Upper lobe of left lung (tissue), 4 donors: ENCODE measurements around the gene MIB1.

ENCODE experiments used
- CTCF ChIP-seq, 6 experiments: fragments of 450-650 bp in 4 of 6; fragments of 200-600 bp in 2 of 6; sonication (generic) in 2 of 6; IDR thresholded peaks; one replicate each; pipeline ENCODE4 v1.5.1; 2016 to 2019; ENCODE audit warnings: antibody characterized with exemption in 6 of 6
- EP300 ChIP-seq, 4 donors: sonication (generic); formaldehyde crosslinking; IDR thresholded peaks; one replicate each; pipeline ENCODE4 v1.5.1; 2017; ENCODE audit warnings: antibody characterized with exemption in 4 of 4, control low read depth in 2 of 4
- POLR2A ChIP-seq, 4 donors: fragments of 450-650 bp; IDR thresholded peaks; one replicate each; pipeline ENCODE4 v1.5.1; 2016 to 2017; ENCODE audit warnings: antibody characterized with exemption in 4 of 4, mild to moderate bottlenecking in 2 of 4
- POLR2AphosphoS5 ChIP-seq, 2 donors: sonication (generic); formaldehyde crosslinking; IDR thresholded peaks; one replicate each; pipeline ENCODE4 v1.5.1; 2017; ENCODE audit warnings: antibody characterized with exemption in 2 of 2

- TF ChIP-seq CTCF (IDR thresholded peaks at IDR 0.05) = peak in 1 of 6 experiments; percentile 18
- peak; percentile 76 to 82 for TF ChIP-seq POLR2AphosphoS5 (IDR thresholded peaks at IDR 0.05)
- TF ChIP-seq POLR2A (IDR thresholded peaks at IDR 0.05) = peak in 3 of 4 donors; percentile 77 to 80 (median 80)
- TF ChIP-seq EP300 (IDR thresholded peaks at IDR 0.05) = no peak
These were observed at the start of gene MIB1 for GRCh38 chr18:21740538-21741311.
